GM19023 (cell line): Measurements from ENCODE around the gene TMSB10.
"Not testable (repeated sequence)": the region's sequence is repeated elsewhere in the genome, so short reads cannot be mapped to it uniquely, and the experiment has no call there.

Experiments used
- ATAC-seq: cut with Tn5 transposase; IDR thresholded peaks from one replicate; pipeline ENCODE4 v1.9.1; 2021; ENCODE audit warnings: mild to moderate bottlenecking, moderate library complexity; ENCODE audit not compliant: unreplicated experiment

Gene TMSB10

GRCh38 chr2:84925724-84926376 is 20.4 kb downstream of the TMSB10 start:
- ATAC-seq: peak; percentile 80

GRCh38 chr2:84927275-84927627 is 21.8 kb downstream of the TMSB10 start:
- no peak for ATAC-seq

GRCh38 chr2:84931384-84931821 is 25.9 kb downstream of the TMSB10 start:
- peak; percentile 53 for ATAC-seq

- no peak for ATAC-seq
Measured at GRCh38 chr2:84938194-84938879, 32.9 kb downstream of the TMSB10 start.

GRCh38 chr2:84939426-84940087 is 34.1 kb downstream of the TMSB10 start:
- ATAC-seq: peak; percentile 86

GRCh38 chr2:84940088-84940470 is 34.6 kb downstream of the TMSB10 start:
- peak; percentile 2 for ATAC-seq

- ATAC-seq: no peak
Measured at GRCh38 chr2:84940831-84941412, 35.5 kb downstream of the TMSB10 start.

GRCh38 chr2:84942166-84942565 is 36.7 kb downstream of the TMSB10 start:
- ATAC-seq: no peak

GRCh38 chr2:84942964-84943421 is 37.5 kb downstream of the TMSB10 start:
- ATAC-seq: no peak

GRCh38 chr2:84944295-84944909 is 38.9 kb downstream of the TMSB10 start:
- no peak for ATAC-seq

GRCh38 chr2:84945838-84946203 is 40.4 kb downstream of the TMSB10 start:
- ATAC-seq: not testable (repeated sequence)

- peak; percentile 76 for ATAC-seq
Measured at GRCh38 chr2:84946204-84947009, 41.0 kb downstream of the TMSB10 start.

GRCh38 chr2:84947010-84947593 is 41.6 kb downstream of the TMSB10 start:
- ATAC-seq: no peak

- ATAC-seq: no peak
Measured at GRCh38 chr2:84953535-84953934, 48.1 kb downstream of the TMSB10 start.

GRCh38 chr2:84954329-84954728 is 48.9 kb downstream of the TMSB10 start:
- ATAC-seq: no peak
